PC-9 (cell line): Measurements from ENCODE around the gene FBP1. TPM values are rescaled to one million over a fixed set of nuclear protein-coding genes. Genes with fewer than 3 reads are reported as not detected.

Experiments used
- BruUV-seq: library from RNA; stranded (reverse); fragments of 400-500 nt; replicated peaks from 2 replicates; lab custom pipeline; 2021; lab: Mats Ljungman, UMichigan
- CTCF ChIA-PET: fragments of 300-600 bp; sonication (Branson Sonifier 250); formaldehyde crosslinking; loops from one replicate; lab custom pipeline; 2022; ENCODE audit warnings: antibody characterized with exemption; lab: Charles Lee
- POLR2A ChIA-PET: fragments of 300-600 bp; sonication (Branson Sonifier 250); formaldehyde crosslinking; loops from one replicate; lab custom pipeline; 2022; ENCODE audit warnings: antibody characterized with exemption; ENCODE audit not compliant: unreplicated experiment; lab: Charles Lee
- DNase-seq, 2 experiments: peaks; one replicate each; pipeline versions ENCODE4 v3.0.0 to v3.0.0-alpha.2; 2015 to 2022; ENCODE audit warnings: mixed read lengths in 1 of 2
- H2AFZ ChIP-seq: fragments of 200-600 bp; sonication (generic); 2 replicates; pipeline ENCODE4 v1.8.1; 2017; ENCODE audit warnings: antibody characterized with exemption
- H3F3A ChIP-seq: fragments of 200-600 bp; sonication (generic); 2 replicates; pipeline ENCODE4 v1.8.1; 2017; ENCODE audit warnings: antibody characterized with exemption, mild to moderate bottlenecking, low read depth; ENCODE audit not compliant: insufficient read depth
- H3K27ac ChIP-seq: fragments of 200-600 bp; sonication (generic); 2 replicates; pipeline ENCODE4 v1.6.1; 2016; ENCODE audit warnings: mixed run types
- H3K27me3 ChIP-seq: fragments of 200-600 bp; sonication (generic); 2 replicates; pipeline ENCODE4 v1.6.1; 2016; ENCODE audit warnings: low read depth, mixed run types; ENCODE audit not compliant: insufficient read depth
- H3K36me3 ChIP-seq: fragments of 200-600 bp; sonication (generic); 2 replicates; pipeline ENCODE4 v1.6.1; 2016; ENCODE audit warnings: low read depth, mixed run types
- H3K4me1 ChIP-seq: fragments of 200-600 bp; sonication (generic); replicated peaks from 2 replicates; pipeline ENCODE4 v1.6.1; 2016; ENCODE audit warnings: mixed run types; ENCODE audit not compliant: insufficient read depth
- H3K4me2 ChIP-seq: fragments of 200-600 bp; sonication (generic); 2 replicates; pipeline ENCODE4 v1.6.1; 2017; ENCODE audit warnings: mixed run types
- H3K4me3 ChIP-seq: fragments of 200-600 bp; sonication (generic); 2 replicates; pipeline ENCODE4 v1.6.1; 2016; ENCODE audit warnings: mixed run types
- H3K79me2 ChIP-seq: fragments of 200-600 bp; sonication (generic); 2 replicates; pipeline ENCODE4 v1.6.1; 2017; ENCODE audit warnings: low read depth, mixed run types
- H3K9me2 ChIP-seq: fragments of 200-600 bp; sonication (generic); 2 replicates; pipeline ENCODE4 v1.8.1; 2017; ENCODE audit warnings: mild to moderate bottlenecking; ENCODE audit not compliant: insufficient read depth
- H3K9me3 ChIP-seq: fragments of 200-600 bp; sonication (generic); 2 replicates; pipeline ENCODE4 v1.8.1; 2016; ENCODE audit warnings: low read depth; ENCODE audit not compliant: insufficient read depth
- H4K20me1 ChIP-seq: fragments of 200-600 bp; sonication (generic); 2 replicates; pipeline ENCODE4 v1.8.1; 2017; ENCODE audit not compliant: insufficient read depth
- CTCF ChIP-seq: fragments of 200-600 bp; sonication (generic); conservative IDR thresholded peaks from 2 replicates; pipeline ENCODE4 v1.6.1; 2017; ENCODE audit warnings: mixed run types, antibody characterized with exemption, mild to moderate bottlenecking, moderate library complexity
- EZH2 ChIP-seq: fragments of 200-600 bp; sonication (generic); IDR thresholded peaks from 2 replicates; pipeline ENCODE4 v1.8.0; 2017; ENCODE audit warnings: antibody characterized with exemption, low read depth
- intact Hi-C: fragments of 100-400 bp; cut with micrococcal nuclease; formaldehyde crosslinking; loops from one replicate; pipeline ENCODE4 v1.10.0; 2022; ENCODE audit not compliant: unreplicated experiment
- total RNA-seq: library from RNA; stranded (reverse); gene quantifications from 2 replicates; pipeline ENCODE4 v1.2.3, GENCODE V29; 2021

FBP1 gene
- total RNA-seq, 1 experiment from 2014 or later: 34.9 TPM

GRCh38 chr9:94644543-94644942 is 5.2 kb upstream of the FBP1 start:
- H2AFZ ChIP-seq: no peak overlapping the region
- DNase-seq: no peak
- no peak overlapping the region for H3K27ac ChIP-seq
- peaks cover 63% of the 10 kb centered on the region for H3K4me1 ChIP-seq
- no peaks in the 10 kb centered on the region for H3K27me3 ChIP-seq
- no peaks in the 10 kb centered on the region for H4K20me1 ChIP-seq
- BruUV-seq: no TSS peak
- H3K9me3 ChIP-seq: no peaks in the 10 kb centered on the region
- peaks cover 55% of the 10 kb centered on the region for H3F3A ChIP-seq
- CTCF ChIA-PET: interaction anchor here (0.6 kb wide), 1 partner anchor 11 kb away, joined by 6 read pairs; no protein-coding TSS in a partner anchor
- H3K36me3 ChIP-seq: no peaks in the 10 kb centered on the region
- intact Hi-C loops: loop anchor here (10.0 kb wide), 1 partner anchor 80 kb away; the partner anchor contains the start of gene AOPEP
- TF ChIP-seq EZH2 (no peak), CTCF (no peak)
- H3K4me3 ChIP-seq: no peak overlapping the region
- no peaks in the 10 kb centered on the region for H3K9me2 ChIP-seq
- H3K79me2 ChIP-seq: peaks cover 15% of the 10 kb centered on the region; the same call in 1 of the 2 replicates
- H3K4me2 ChIP-seq: no peak overlapping the region
- POLR2A ChIA-PET: no interaction called here

- DNase-seq: no peak
- H2AFZ ChIP-seq: no peak overlapping the region
- no TSS peak for BruUV-seq
Observed at GRCh38 chr9:94643741-94644140, 4.4 kb upstream of the FBP1 start.

DNA sequence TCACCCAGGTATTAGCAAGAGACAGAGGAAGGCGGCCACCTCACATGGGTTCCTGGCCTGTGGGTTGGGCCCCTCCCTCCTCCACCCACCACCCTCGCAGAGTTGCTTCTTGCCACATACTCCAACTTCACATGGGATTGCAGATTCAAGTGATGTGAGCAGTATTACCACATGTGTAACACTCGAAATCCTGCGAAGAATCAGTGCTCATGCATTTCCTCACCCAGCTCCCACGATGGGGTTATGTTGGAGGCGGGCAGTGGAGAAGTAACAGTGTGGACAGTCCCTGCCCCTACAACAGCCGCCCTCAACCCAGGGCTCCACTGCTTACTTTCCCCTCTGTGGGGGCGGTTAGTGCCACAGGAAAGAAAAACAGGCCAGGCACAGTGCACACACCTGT is 3.9 kb upstream of the FBP1 start:
- Histone ChIP-seq H3F3A (peaks cover 43% of the 10 kb centered on the region), H3K9me3 (no peaks in the 10 kb centered on the region), H3K27ac (no peak overlapping the region), H2AFZ (no peak overlapping the region), H3K9me2 (no peaks in the 10 kb centered on the region), H3K4me3 (no peak overlapping the region), H3K79me2 (peaks cover 28% of the 10 kb centered on the region), H4K20me1 (no peaks in the 10 kb centered on the region), H3K4me2 (no peak overlapping the region), H3K36me3 (no peaks in the 10 kb centered on the region), H3K4me1 (peaks cover 58% of the 10 kb centered on the region), H3K27me3 (no peaks in the 10 kb centered on the region)
- CTCF ChIA-PET: no interaction called here
- TF ChIP-seq EZH2 (no peak), CTCF (no peak)
- intact Hi-C loops: loop anchor here (10.0 kb wide), 1 partner anchor 82 kb away; the partner anchor contains the start of gene AOPEP
- POLR2A ChIA-PET: no interaction called here
- BruUV-seq: no TSS peak
- no peak for DNase-seq

More at GRCh38 chr9:94643741-94644140, 4.4 kb upstream of the FBP1 start:
- no peaks in the 10 kb centered on the region for H3K9me2 ChIP-seq
- intact Hi-C loops: loop anchor here (10.0 kb wide), 1 partner anchor 81 kb away; the partner anchor contains the start of gene AOPEP
- peaks cover 23% of the 10 kb centered on the region for H3K79me2 ChIP-seq
- peaks cover 49% of the 10 kb centered on the region for H3F3A ChIP-seq
- no peaks in the 10 kb centered on the region for H3K27me3 ChIP-seq
- no peaks in the 10 kb centered on the region for H4K20me1 ChIP-seq
- H3K27ac ChIP-seq: no peak overlapping the region
- CTCF ChIA-PET: interaction anchor here (0.6 kb wide), 1 partner anchor 11 kb away, joined by 6 read pairs; no protein-coding TSS in a partner anchor
- no peaks in the 10 kb centered on the region for H3K36me3 ChIP-seq
- no peak for TF ChIP-seq CTCF
- no peak for TF ChIP-seq EZH2
- no peaks in the 10 kb centered on the region for H3K9me3 ChIP-seq
- POLR2A ChIA-PET: no interaction called here
- no peak overlapping the region for H3K4me3 ChIP-seq
- peaks cover 58% of the 10 kb centered on the region for H3K4me1 ChIP-seq
- peak overlapping the region; percentile 33 for H3K4me2 ChIP-seq
